ENCODE data around the gene GPR26.

Gene GPR26

DNA sequence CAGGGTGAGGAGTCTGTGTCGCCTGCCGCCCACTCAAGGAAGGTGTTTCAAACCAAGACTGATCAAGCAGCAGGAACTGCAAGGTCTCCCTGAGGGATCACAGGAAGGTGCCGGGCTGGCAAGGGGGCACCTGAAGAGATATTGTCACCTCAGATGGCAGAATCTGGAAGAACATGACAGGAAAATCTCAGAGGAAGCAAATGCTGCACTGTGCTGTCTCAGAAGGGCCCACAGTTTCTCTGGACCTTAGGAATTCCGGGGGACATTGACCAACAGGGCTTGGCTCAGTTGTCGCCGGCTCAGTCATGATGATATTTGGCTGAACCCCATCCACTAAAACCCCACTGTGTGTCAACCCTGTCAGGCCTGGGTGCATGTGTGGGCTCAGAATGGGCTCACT is 31.9 kb upstream of the GPR26 start:
- Histone ChIP-seq H3K4me3 (ENCODE audit: insufficient read depth, low read depth, low read length) (no peak overlapping the region), H3K4me1 (ENCODE audit: control insufficient read depth, insufficient read depth, low read length) (no peaks in the 10 kb centered on the region), H3K36me3 (ENCODE audit: control insufficient read depth, insufficient read depth, low read length) (no peaks in the 10 kb centered on the region), H3K9me3 (ENCODE audit: control insufficient read depth, low read length) (no peaks in the 10 kb centered on the region), H3K27ac (ENCODE audit: insufficient read depth, low read depth, low read length, poor library complexity, severe bottlenecking) (no peak overlapping the region), H3K27me3 (ENCODE audit: control insufficient read depth, insufficient read depth, low read length, poor library complexity, severe bottlenecking) (no peaks in the 10 kb centered on the region)
- WGBS, 2 experiments: 93 to 96% methylated on average over 6 of the region's 6 CpGs

- H3K4me1 ChIP-seq (ENCODE audit: control insufficient read depth, insufficient read depth, low read length): no peaks in the 10 kb centered on the region
- H3K27ac ChIP-seq (ENCODE audit: insufficient read depth, low read depth, low read length, poor library complexity, severe bottlenecking): no peak overlapping the region
- H3K27me3 ChIP-seq (ENCODE audit: control insufficient read depth, insufficient read depth, low read length, poor library complexity, severe bottlenecking): no peaks in the 10 kb centered on the region
- H3K9me3 ChIP-seq (ENCODE audit: control insufficient read depth, low read length): no peaks in the 10 kb centered on the region
- no peaks in the 10 kb centered on the region for H3K36me3 ChIP-seq (ENCODE audit: control insufficient read depth, insufficient read depth, low read length)
- WGBS, 2 experiments: 92 to 95% methylated on average over 5 of the region's 5 CpGs
- H3K4me3 ChIP-seq (ENCODE audit: insufficient read depth, low read depth, low read length): no peak overlapping the region
These were observed 31.0 kb upstream of the GPR26 start for GRCh38 chr10:123635131-123635530.

DNA sequence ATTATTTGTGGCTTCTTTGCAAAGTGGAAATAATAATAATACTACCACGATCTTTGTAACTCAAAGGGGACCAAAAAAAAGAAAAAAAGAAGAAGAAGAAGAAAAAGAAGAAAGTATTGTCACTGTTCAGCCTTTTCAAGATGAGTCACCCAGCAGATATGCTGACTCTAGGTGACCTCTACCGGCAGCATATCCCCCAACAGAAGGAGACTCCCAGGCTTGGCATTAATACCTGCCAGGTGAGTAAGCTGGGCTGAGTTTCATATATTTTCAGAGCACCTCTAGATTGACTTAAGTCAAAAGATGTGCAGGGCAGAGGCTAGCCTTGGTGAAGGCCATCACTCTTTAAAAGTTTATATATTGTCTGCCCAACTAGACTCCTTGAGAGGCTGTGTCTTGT is 30.4 kb upstream of the GPR26 start:
- Histone ChIP-seq H3K27ac (ENCODE audit: insufficient read depth, low read depth, low read length, poor library complexity, severe bottlenecking) (no peak overlapping the region), H3K36me3 (ENCODE audit: control insufficient read depth, insufficient read depth, low read length) (no peaks in the 10 kb centered on the region), H3K4me3 (ENCODE audit: insufficient read depth, low read depth, low read length) (no peak overlapping the region), H3K27me3 (ENCODE audit: control insufficient read depth, insufficient read depth, low read length, poor library complexity, severe bottlenecking) (no peaks in the 10 kb centered on the region), H3K9me3 (ENCODE audit: control insufficient read depth, low read length) (no peaks in the 10 kb centered on the region), H3K4me1 (ENCODE audit: control insufficient read depth, insufficient read depth, low read length) (no peaks in the 10 kb centered on the region)
- 31 to 74% methylated on average over 1 to 2 of the region's 2 CpGs for WGBS, 2 experiments

GRCh38 chr10:123636598-123637325 is 29.4 kb upstream of the GPR26 start:
- Histone ChIP-seq H3K9me3 (ENCODE audit: control insufficient read depth, low read length) (no peaks in the 10 kb centered on the region), H3K27me3 (ENCODE audit: control insufficient read depth, insufficient read depth, low read length, poor library complexity, severe bottlenecking) (no peaks in the 10 kb centered on the region), H3K27ac (ENCODE audit: insufficient read depth, low read depth, low read length, poor library complexity, severe bottlenecking) (no peak overlapping the region), H3K4me3 (ENCODE audit: insufficient read depth, low read depth, low read length) (no peak overlapping the region), H3K4me1 (ENCODE audit: control insufficient read depth, insufficient read depth, low read length) (no peaks in the 10 kb centered on the region), H3K36me3 (ENCODE audit: control insufficient read depth, insufficient read depth, low read length) (no peaks in the 10 kb centered on the region)
- 82 to 83% methylated on average over 8 of the region's 8 CpGs for WGBS, 2 experiments

GRCh38 chr10:123637326-123637880 is 28.8 kb upstream of the GPR26 start:
- H3K27ac ChIP-seq (ENCODE audit: insufficient read depth, low read depth, low read length, poor library complexity, severe bottlenecking): no peak overlapping the region

DNA sequence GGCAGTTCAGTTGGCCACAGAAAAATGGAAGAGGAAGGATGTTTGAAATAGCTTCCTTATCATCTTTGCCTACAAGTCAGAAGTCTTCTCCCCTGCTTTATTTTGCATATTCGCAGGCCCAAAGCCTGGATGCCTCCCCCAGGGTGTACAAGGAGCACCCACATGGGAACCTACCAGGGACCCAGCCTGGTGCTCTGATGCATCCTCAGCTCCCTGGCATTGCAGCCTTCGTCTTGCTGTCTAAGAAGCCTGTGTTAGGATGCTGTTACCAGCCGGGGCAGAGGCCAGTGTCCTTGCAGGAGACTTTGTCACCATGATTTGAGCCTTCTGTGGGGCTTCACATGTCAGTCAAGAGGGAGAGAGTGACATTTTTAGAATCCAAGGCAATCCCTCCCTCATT is 27.0 kb upstream of the GPR26 start:
- Histone ChIP-seq H3K9me3 (ENCODE audit: control insufficient read depth, low read length) (no peaks in the 10 kb centered on the region), H3K27me3 (ENCODE audit: control insufficient read depth, insufficient read depth, low read length, poor library complexity, severe bottlenecking) (no peaks in the 10 kb centered on the region), H3K4me3 (ENCODE audit: insufficient read depth, low read depth, low read length) (no peak overlapping the region), H3K27ac (ENCODE audit: insufficient read depth, low read depth, low read length, poor library complexity, severe bottlenecking) (no peak overlapping the region), H3K4me1 (ENCODE audit: control insufficient read depth, insufficient read depth, low read length) (no peaks in the 10 kb centered on the region), H3K36me3 (ENCODE audit: control insufficient read depth, insufficient read depth, low read length) (no peaks in the 10 kb centered on the region)
- 86 to 93% methylated on average over 3 of the region's 3 CpGs for WGBS, 2 experiments

More at GRCh38 chr10:123637326-123637880, 28.8 kb upstream of the GPR26 start:
- no peaks in the 10 kb centered on the region for H3K4me1 ChIP-seq (ENCODE audit: control insufficient read depth, insufficient read depth, low read length)
- no peak overlapping the region for H3K4me3 ChIP-seq (ENCODE audit: insufficient read depth, low read depth, low read length)
- H3K27me3 ChIP-seq (ENCODE audit: control insufficient read depth, insufficient read depth, low read length, poor library complexity, severe bottlenecking): no peaks in the 10 kb centered on the region
- H3K9me3 ChIP-seq (ENCODE audit: control insufficient read depth, low read length): no peaks in the 10 kb centered on the region
- no peaks in the 10 kb centered on the region for H3K36me3 ChIP-seq (ENCODE audit: control insufficient read depth, insufficient read depth, low read length)
- WGBS, 2 experiments: 93% methylated on average over 6 of the region's 6 CpGs

- WGBS, 2 experiments: 20 to 27% methylated on average over 3 of the region's 3 CpGs
- no peaks in the 10 kb centered on the region for H3K27me3 ChIP-seq (ENCODE audit: control insufficient read depth, insufficient read depth, low read length, poor library complexity, severe bottlenecking)
- H3K36me3 ChIP-seq (ENCODE audit: control insufficient read depth, insufficient read depth, low read length): no peaks in the 10 kb centered on the region
- no peak overlapping the region for H3K4me3 ChIP-seq (ENCODE audit: insufficient read depth, low read depth, low read length)
- no peaks in the 10 kb centered on the region for H3K4me1 ChIP-seq (ENCODE audit: control insufficient read depth, insufficient read depth, low read length)
- H3K27ac ChIP-seq (ENCODE audit: insufficient read depth, low read depth, low read length, poor library complexity, severe bottlenecking): no peak overlapping the region
- H3K9me3 ChIP-seq (ENCODE audit: control insufficient read depth, low read length): no peaks in the 10 kb centered on the region
These were observed 26.1 kb upstream of the GPR26 start for GRCh38 chr10:123640016-123640535.

GRCh38 chr10:123642293-123642692 is 23.9 kb upstream of the GPR26 start:
- Histone ChIP-seq H3K27ac (ENCODE audit: insufficient read depth, low read depth, low read length, poor library complexity, severe bottlenecking) (no peak overlapping the region), H3K4me1 (ENCODE audit: control insufficient read depth, insufficient read depth, low read length) (no peaks in the 10 kb centered on the region), H3K27me3 (ENCODE audit: control insufficient read depth, insufficient read depth, low read length, poor library complexity, severe bottlenecking) (no peaks in the 10 kb centered on the region), H3K36me3 (ENCODE audit: control insufficient read depth, insufficient read depth, low read length) (no peaks in the 10 kb centered on the region), H3K9me3 (ENCODE audit: control insufficient read depth, low read length) (no peaks in the 10 kb centered on the region), H3K4me3 (ENCODE audit: insufficient read depth, low read depth, low read length) (no peak overlapping the region)
- 47 to 49% methylated on average over 4 of the region's 4 CpGs for WGBS, 2 experiments

DNA sequence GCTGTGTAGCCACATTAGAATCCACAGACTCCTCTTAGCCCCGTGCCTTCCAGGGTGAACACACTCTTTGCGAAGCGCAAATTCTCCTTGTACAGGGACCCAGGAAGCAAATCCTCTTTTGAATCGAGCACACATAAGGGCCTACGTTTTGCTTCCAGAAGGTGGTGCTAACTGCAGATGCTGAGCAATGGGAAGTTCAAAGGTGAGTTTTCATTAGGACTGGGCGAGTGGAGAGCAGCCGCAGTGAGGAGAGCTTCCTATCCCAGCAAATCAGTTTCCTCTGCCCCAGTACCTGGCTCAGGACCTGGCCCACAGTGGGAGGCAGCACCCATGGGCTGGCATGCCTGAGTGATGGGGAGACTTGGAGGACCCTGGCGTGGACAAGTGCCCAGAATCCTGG is 23.5 kb upstream of the GPR26 start:
- Histone ChIP-seq H3K36me3 (ENCODE audit: control insufficient read depth, insufficient read depth, low read length) (no peaks in the 10 kb centered on the region), H3K4me1 (ENCODE audit: control insufficient read depth, insufficient read depth, low read length) (no peaks in the 10 kb centered on the region), H3K4me3 (ENCODE audit: insufficient read depth, low read depth, low read length) (no peak overlapping the region), H3K27ac (ENCODE audit: insufficient read depth, low read depth, low read length, poor library complexity, severe bottlenecking) (no peak overlapping the region), H3K9me3 (ENCODE audit: control insufficient read depth, low read length) (no peaks in the 10 kb centered on the region), H3K27me3 (ENCODE audit: control insufficient read depth, insufficient read depth, low read length, poor library complexity, severe bottlenecking) (no peaks in the 10 kb centered on the region)
- 85 to 87% methylated on average over 8 of the region's 8 CpGs for WGBS, 2 experiments

DNA sequence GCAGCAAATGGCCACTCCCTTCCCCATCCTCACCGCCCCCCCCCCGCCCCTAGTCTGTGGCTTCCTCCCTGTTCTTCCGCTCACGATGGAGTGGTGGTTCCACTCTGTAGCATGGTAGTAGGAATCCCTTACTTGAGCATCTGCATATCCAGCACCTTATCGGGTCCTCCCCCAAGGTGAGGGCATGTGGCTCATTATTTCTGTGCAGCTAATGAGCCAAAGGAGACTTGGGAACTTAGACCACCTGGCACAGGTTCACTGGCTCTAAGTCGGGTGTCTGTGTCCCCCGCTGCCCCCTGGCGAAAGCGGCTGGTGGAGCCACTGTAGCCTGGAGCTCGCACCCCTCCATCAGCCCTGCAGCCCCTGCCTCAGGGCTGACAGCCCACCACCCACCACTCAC is 22.8 kb upstream of the GPR26 start:
- Histone ChIP-seq H3K4me1 (ENCODE audit: control insufficient read depth, insufficient read depth, low read length) (no peaks in the 10 kb centered on the region), H3K27ac (ENCODE audit: insufficient read depth, low read depth, low read length, poor library complexity, severe bottlenecking) (no peak overlapping the region), H3K9me3 (ENCODE audit: control insufficient read depth, low read length) (no peaks in the 10 kb centered on the region), H3K36me3 (ENCODE audit: control insufficient read depth, insufficient read depth, low read length) (no peaks in the 10 kb centered on the region), H3K4me3 (ENCODE audit: insufficient read depth, low read depth, low read length) (no peak overlapping the region), H3K27me3 (ENCODE audit: control insufficient read depth, insufficient read depth, low read length, poor library complexity, severe bottlenecking) (no peaks in the 10 kb centered on the region)
- WGBS, 2 experiments: 90 to 91% methylated on average over 9 to 10 of the region's 10 CpGs
